MG63 (cell line): Measurements from ENCODE around the gene LRP4. TPM values are rescaled to one million over a fixed set of nuclear protein-coding genes. Genes with fewer than 3 reads are reported as not detected.

Source experiments
- DNase-seq: peaks from one replicate; pipeline ENCODE4 v3.0.0-alpha.2; 2020
- H3K27me3 ChIP-seq: fragments of 250-450 bp; sonication (Bioruptor Pico); 2 replicates; pipeline ENCODE4 v1.5.1; 2020; ENCODE audit warnings: mild to moderate bottlenecking, moderate library complexity
- H3K36me3 ChIP-seq: fragments of 250-450 bp; sonication (Bioruptor Pico); 2 replicates; pipeline ENCODE4 v1.5.1; 2020; ENCODE audit warnings: mild to moderate bottlenecking, moderate library complexity
- H3K4me3 ChIP-seq: fragments of 250-450 bp; sonication (Bioruptor Pico); 2 replicates; pipeline ENCODE4 v1.5.1; 2020; ENCODE audit warnings: mild to moderate bottlenecking, moderate library complexity
- H3K9me3 ChIP-seq: fragments of 250-450 bp; sonication (Bioruptor Pico); 2 replicates; pipeline ENCODE4 v1.5.1; 2020; ENCODE audit warnings: mild to moderate bottlenecking, moderate library complexity
- total RNA-seq: library from RNA; depleted of rRNA; stranded (reverse); fragments of >200 nt; shearing (Covaris generic); gene quantifications from 2 replicates; pipeline ENCODE4 v1.2.3, GENCODE V29; 2014; ENCODE audit warnings: low replicate concordance

LRP4 gene
- total RNA-seq, 1 experiment from 2014 or later = 0.03 TPM

DNA sequence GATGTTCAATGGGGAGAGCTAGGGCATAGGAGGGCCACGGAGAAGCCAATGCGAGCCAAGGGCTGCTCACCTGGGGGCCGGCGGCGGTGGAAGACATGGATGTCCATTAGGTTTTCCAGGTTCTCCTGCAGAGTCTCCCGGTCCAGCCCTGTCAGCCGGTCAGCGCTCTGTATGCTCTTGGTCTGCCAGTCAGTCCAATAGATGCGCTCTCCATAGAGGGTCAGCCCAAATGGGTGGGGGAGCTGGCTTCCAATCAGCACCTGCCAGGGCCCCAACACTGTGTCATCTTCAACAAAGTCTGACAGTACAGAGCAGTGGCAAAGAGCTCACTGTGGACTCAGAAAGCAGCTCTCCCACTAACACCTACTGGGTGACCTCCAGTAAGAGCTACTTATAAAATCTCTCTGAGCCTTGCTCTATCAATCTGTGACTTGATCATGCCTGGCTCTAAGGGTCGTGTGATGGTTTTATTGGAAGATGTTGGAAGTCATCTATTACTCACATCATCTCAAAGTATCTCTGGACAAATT, 39.2 kb downstream of the LRP4 start:
- Histone ChIP-seq H3K27me3 (no peaks in the 10 kb centered on the region), H3K4me3 (no peak overlapping the region), H3K36me3 (no peaks in the 10 kb centered on the region), H3K9me3 (no peaks in the 10 kb centered on the region)
- DNase-seq = no peak

DNA sequence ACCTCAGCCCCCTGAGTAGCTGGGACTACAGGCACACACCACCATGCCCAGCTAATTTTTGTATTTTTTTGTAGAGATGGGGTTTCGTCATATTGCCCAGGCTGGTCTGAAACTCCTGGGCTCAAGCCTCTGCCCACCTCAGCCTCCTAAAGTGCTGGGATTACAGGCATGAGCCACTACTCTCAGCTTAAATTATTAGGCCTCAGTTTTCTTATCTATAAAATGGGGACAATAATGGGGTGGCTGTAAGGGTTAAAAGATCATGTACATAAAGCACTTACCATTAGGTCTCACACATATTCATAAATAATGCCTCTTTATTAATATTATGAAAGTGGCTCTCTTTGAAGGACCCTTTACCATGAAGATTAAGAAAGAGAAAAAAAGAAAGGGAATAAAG, 40.8 kb downstream of the LRP4 start:
- no peak for DNase-seq
- Histone ChIP-seq H3K9me3 (no peaks in the 10 kb centered on the region), H3K27me3 (no peaks in the 10 kb centered on the region), H3K4me3 (no peak overlapping the region), H3K36me3 (no peaks in the 10 kb centered on the region)

DNA sequence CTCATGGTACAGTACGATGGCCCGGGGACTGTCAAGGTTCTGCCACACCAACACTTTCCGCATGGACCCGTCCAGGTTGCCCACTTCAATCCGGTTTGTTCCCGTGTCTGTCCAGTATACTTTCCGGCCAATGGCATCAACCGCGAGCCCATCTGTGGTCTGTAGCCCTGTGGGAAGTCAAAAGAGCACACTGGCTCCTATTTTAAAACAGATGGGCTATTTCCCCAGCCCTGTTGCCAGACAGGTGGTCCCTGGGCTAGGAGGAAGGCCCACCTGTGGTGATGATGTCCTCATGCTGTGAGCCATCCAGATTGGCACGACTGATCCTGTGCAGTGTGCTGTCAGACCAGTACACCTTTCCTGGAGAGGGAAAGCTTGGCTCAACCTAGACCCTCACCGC, 41.9 kb downstream of the LRP4 start:
- Histone ChIP-seq H3K9me3 (no peaks in the 10 kb centered on the region), H3K27me3 (no peaks in the 10 kb centered on the region), H3K36me3 (no peaks in the 10 kb centered on the region), H3K4me3 (no peak overlapping the region)
- no peak for DNase-seq

DNA sequence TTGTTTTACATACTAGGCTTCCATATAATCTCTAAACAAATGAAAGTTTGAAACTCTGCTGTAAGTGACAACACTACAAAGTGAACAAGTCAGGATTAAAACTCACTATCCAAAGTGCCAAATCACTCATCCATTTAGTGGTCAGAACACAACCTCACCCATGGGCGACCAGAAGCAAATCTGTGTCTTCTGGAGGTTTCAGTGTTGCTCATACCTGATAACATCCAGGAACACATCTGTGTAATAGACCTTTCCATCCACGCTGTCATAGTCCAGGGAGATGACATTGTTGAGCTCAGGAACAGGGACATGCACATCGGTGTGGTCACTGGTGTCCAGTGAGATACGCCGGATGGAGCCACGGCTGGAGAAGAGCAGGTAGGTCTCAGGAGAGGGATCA, 43.8 kb downstream of the LRP4 start:
- H3K36me3 ChIP-seq = no peaks in the 10 kb centered on the region
- no peak for DNase-seq
- no peak overlapping the region for H3K4me3 ChIP-seq
- no peaks in the 10 kb centered on the region for H3K27me3 ChIP-seq
- no peaks in the 10 kb centered on the region for H3K9me3 ChIP-seq

DNA sequence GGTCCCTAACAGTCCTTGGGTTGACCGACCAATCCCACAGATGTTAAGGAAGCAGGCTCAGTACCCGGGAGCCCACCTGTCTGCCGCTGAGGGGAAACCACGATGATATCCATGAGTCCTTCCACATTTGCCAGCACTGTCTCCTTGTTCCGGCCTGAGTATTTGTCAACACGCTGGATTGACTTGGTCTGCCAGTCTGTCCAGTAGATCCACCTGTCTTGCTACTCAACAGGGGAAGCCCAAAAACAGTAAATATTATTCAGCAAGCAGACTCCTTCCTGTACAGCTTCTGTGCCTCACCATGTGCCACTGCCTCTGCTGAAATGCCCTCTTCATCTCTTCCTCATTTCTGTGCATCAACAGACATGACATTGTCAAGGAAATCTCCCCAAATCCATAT, 49.4 kb downstream of the LRP4 start:
- Histone ChIP-seq H3K4me3 (no peak overlapping the region), H3K36me3 (no peaks in the 10 kb centered on the region), H3K9me3 (no peaks in the 10 kb centered on the region), H3K27me3 (no peaks in the 10 kb centered on the region)
- no peak for DNase-seq

DNA sequence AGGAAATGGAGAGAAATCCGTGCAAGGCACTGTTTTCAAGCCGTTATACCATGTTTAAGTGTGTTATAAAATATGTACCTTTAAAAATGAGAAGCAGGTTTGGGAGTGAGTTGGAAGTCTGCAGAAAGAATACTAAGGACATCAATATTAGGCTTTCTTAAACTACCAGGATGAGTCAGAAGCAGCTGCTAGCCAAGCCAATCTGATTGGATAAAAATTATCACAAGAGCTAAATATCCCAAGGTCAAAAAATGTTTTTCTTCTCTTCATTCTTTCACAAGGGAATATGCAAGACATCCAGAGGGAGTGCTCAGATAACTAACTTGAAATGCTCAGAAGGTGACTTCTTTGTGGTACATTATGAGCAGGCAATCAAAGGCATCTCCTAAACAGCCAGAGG, 53.0 kb downstream of the LRP4 start:
- Histone ChIP-seq H3K27me3 (no peaks in the 10 kb centered on the region), H3K36me3 (no peaks in the 10 kb centered on the region), H3K4me3 (no peak overlapping the region), H3K9me3 (no peaks in the 10 kb centered on the region; the same call in 1 of the 2 replicates)
- DNase-seq = no peak

DNA sequence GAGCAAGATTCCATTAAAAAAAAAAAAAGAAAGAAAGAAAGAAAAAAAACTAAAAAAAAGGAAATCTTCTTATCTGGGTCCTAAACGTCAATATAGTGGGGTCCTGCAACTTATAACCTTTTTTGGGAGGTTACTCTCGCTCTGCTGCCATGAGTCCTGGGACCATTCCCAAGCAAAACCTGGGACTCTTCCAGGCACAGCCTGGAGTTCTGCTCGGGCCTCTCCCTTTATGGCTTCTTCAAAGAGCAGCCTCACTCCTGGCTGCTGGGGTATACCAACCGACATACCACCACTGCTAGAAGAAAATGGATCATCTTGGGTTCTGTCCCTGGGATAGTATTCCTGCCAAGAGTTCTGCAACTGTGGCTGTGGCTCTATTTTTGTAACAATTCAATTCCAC, 58.1 kb downstream of the LRP4 start:
- Histone ChIP-seq H3K27me3 (no peaks in the 10 kb centered on the region), H3K36me3 (no peaks in the 10 kb centered on the region), H3K4me3 (no peak overlapping the region), H3K9me3 (no peaks in the 10 kb centered on the region; the same call in 1 of the 2 replicates)
- no peak for DNase-seq

DNA sequence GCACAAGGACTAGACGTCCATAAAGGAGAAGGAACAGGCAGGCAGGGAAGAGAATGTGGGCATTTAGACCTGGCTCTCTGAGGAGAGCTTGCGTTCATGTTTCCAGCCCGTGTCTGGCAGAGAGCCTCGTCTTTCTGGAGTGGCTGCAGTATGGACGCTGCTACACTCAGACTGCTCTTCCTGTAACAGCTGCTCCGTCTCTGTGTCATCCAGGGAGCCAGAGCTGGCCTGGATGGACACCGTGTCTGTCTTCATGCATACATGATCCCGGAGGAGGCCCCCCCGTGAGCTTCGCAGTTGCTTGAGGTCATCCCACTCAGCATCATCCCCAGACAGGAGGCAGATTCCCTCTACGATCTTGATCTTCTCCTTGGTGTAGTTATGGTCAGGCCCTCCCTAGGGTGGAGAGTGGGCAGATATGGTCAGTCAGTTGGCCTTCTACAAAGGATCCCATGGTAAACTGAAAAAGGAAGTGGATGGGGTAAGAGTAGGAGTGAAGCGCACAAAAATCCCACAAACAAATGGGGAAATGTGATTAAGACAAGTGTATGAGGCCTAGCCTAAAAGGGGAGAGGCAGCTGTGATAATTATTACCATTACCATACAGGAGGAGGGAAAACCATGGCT, 59.3 kb downstream of the LRP4 start:
- H3K27me3 ChIP-seq = no peaks in the 10 kb centered on the region
- no peaks in the 10 kb centered on the region for H3K36me3 ChIP-seq
- H3K9me3 ChIP-seq = no peaks in the 10 kb centered on the region; the same call in 1 of the 2 replicates
- DNase-seq = no peak
- no peak overlapping the region for H3K4me3 ChIP-seq

DNA sequence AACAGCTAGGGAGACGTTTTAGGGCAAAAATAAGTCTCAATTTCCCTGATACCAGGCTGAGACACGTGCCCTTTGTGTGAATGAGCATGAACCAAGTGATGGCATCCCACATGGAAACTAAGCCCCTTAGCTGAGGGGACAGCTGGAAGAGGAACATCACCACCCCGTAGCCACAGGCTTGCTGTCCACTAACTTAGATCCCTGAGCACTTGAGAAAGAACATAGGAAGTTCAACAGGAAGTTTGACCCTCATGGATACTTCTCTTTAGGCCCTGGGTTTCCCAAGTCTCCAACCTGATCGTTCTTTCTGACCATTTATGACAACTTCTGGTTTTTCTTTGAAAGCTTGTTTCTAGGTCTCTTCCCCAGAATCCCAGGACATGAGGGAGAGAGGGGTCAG, 60.7 kb downstream of the LRP4 start:
- Histone ChIP-seq H3K27me3 (no peaks in the 10 kb centered on the region), H3K4me3 (no peak overlapping the region), H3K36me3 (no peaks in the 10 kb centered on the region), H3K9me3 (no peaks in the 10 kb centered on the region)
- no peak for DNase-seq

DNA sequence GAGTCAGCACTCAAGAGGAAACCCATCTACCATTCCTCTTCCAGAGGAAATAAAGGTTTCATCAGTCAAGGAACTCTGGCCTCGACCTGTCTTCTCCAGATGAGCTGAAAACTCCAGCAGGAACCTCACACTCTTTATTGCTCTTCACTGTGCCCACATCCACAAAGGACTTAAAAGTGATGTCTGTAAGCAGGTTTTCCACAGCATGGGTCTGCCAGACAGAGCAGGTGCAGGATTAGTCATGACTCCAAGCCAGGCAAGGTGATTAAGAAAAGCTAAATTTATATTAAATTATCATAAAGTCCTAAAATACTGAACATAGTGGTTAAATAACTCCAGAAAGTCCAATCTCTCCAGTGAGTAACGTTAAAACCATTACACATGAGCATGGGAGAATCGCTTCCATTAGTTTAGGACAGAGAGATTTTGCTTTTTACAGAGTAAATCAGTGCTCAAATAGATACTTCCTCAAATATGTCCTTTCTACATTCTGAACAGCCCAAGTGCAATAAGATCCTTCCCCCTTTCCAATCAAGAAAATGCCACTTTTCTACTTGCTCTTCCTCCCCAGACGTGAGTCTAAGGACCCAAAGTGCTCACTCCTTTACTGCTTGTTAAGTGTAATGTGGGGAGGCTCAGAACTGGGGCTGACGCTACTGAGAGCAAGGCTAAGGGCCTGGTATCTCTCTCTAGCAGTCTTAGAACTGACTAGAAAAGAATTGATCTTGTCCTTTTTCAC, 61.6 kb downstream of the LRP4 start:
- Histone ChIP-seq H3K4me3 (no peak overlapping the region), H3K36me3 (no peaks in the 10 kb centered on the region), H3K27me3 (no peaks in the 10 kb centered on the region), H3K9me3 (no peaks in the 10 kb centered on the region)
- no peak for DNase-seq

DNA sequence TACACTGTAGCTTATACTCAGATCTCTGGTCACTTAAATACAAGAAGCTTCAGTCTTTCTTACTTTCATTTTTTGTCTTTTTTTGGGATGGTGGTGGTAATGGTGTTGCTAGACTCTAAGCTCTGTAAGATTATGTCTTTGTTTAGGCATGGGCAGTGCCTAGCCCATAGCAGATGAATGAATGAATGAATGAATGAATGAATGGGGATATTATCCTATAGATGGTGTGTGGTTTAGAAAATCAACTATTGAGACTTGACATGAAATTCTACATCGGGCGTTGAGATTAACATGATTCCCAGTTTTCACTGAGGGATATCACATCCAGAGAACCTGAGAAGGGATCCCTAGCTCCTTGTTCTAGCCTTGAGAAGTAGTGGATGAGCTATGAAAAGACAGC, 62.5 kb downstream of the LRP4 start:
- Histone ChIP-seq H3K27me3 (no peaks in the 10 kb centered on the region), H3K36me3 (no peaks in the 10 kb centered on the region), H3K4me3 (no peak overlapping the region), H3K9me3 (no peaks in the 10 kb centered on the region)
- no peak for DNase-seq

DNA sequence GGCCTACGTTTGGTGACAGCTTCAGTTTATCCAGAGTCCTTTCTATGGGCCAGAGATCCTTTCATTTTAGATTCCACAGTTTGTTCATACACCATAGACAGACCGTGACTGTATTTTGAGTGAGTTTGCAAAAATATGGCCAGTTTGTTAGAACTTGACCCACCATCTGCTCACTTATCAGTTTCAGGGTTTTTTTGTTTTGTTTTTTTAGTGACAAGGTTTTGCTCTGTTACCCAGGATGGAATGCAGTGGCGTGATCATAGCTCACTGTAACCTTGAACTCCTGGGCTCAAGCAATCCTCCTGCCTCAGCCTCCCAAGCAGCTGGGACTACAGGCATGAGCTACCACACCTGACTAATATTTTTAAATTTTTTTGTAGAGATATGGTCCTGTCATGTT, 63.2 kb downstream of the LRP4 start:
- H3K36me3 ChIP-seq = no peaks in the 10 kb centered on the region
- H3K4me3 ChIP-seq = no peak overlapping the region
- DNase-seq = no peak
- no peaks in the 10 kb centered on the region for H3K27me3 ChIP-seq
- no peaks in the 10 kb centered on the region for H3K9me3 ChIP-seq

DNA sequence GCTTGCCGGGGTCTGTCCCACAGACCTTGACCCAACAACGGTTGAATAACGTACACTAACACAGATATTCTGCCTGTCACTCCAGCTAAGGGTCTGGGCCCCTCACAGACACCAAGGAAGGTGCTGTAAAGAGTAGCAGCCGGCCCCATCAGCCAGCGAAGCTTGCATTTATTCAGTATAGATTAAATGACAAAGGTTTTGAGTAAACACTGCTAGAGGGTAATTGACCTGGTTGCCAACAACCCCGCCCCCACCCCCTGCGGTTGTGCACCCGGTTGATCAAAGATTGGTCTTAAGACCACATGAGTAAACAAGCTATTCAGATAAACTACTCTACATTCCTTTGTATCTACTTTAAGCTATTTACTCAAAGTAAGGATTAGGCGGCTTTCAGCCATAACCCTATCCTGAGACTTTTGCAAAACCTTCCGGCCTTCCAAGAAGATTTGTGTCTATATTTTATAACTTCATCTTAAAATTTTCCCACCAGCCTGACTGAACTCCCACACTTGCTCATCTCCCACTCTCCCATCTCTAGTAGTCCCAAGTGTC, 67.4 kb downstream of the LRP4 start:
- no peaks in the 10 kb centered on the region for H3K36me3 ChIP-seq
- H3K9me3 ChIP-seq = no peaks in the 10 kb centered on the region
- no peak overlapping the region for H3K4me3 ChIP-seq
- peak; percentile 3 for DNase-seq
- no peaks in the 10 kb centered on the region for H3K27me3 ChIP-seq

DNA sequence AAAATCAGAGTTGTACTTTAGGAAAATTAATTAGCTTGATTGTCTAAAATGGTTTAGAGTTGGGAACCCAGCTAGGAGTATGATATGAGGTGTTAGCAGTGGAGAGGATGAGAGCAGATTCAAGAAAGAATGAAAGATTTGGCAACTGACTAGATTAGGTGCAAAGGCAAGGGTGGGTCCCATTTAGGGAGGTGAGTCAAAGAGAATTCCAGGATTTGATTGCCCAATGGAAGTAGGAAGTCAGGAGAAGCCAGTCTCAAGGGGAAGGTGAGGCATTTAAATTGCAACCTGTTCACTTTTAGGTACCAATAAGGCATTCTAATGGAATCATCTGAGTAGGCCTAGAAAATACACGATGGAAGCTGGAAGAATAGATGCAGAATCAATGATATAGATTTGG, 68.7 kb downstream of the LRP4 start:
- Histone ChIP-seq H3K9me3 (no peaks in the 10 kb centered on the region), H3K27me3 (no peaks in the 10 kb centered on the region), H3K4me3 (no peak overlapping the region), H3K36me3 (0 out of 2 replicates have a peak, but pooled peaks cover under 1% of the 10 kb centered on the region)
- DNase-seq = no peak

DNA sequence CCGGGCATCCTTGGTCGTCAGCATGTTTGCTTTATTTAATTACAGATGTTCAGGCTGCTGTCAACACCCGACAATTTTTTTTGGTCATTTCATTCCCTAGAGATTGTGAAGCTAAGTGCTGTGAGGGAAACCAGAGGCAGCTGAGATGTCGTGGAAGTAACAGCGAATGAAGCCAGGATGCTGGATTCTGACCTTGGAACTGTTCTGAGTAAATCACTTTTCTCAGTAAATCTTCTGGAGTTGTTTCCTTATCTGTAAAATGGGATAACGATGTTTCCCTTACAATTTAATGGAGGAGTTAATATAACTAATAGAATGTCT, 71.9 kb downstream of the LRP4 start:
- DNase-seq = no peak
- no peaks in the 10 kb centered on the region for H3K9me3 ChIP-seq
- H3K4me3 ChIP-seq = peak overlapping the region; percentile 87
- peaks cover 15% of the 10 kb centered on the region for H3K36me3 ChIP-seq
- H3K27me3 ChIP-seq = no peaks in the 10 kb centered on the region

DNA sequence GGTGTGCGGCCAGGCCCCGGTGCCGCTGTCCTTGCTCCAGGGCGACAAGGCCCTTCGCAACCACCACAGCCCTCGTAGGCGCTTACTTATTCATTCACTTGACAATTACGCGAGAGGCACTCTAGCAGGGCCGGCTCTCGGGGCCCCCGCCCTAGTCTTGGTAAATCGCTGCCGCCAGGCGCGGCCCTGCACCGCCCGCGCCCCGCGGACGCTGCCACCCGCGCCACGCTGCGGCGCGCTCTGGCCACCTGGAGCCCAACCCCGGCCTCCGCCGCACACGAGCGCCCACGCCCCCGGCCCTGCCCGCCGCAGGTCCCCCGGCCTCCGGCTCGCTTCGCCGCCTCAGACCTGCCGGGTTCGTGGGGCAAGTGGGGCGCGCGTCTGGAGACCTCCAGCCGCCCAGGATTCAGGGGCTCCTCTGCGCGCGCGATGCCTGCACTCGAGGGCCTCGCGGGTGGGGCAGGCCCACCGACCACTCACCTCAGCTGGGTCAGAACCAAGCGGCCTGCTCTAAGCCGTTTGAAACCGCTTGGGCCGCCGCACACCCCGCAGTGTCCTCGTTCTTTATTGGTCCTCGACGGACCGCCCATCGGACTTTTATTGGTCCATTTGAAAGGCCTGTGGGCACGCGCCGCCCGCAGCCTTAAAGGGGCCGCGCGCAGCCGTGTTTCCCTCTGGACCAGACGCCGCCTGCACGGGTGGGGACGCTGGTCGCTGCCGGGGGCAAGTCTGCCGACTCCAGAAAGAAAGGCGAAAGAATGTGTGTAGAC, 72.4 kb downstream of the LRP4 start, which contains the start of gene CKAP5:
CKAP5 (minus strand) TSS at position 541 of the 770 bp plus-strand sequence. CDS start 25,049 bp downstream, outside the sequence.
- Histone ChIP-seq H3K9me3 (no peaks in the 10 kb centered on the region), H3K27me3 (no peaks in the 10 kb centered on the region), H3K4me3 (peak within 1 kb of the TSS; percentile 87), H3K36me3 (peaks cover 18% of the 10 kb centered on the region)
- peak; percentile 92 for DNase-seq

DNA sequence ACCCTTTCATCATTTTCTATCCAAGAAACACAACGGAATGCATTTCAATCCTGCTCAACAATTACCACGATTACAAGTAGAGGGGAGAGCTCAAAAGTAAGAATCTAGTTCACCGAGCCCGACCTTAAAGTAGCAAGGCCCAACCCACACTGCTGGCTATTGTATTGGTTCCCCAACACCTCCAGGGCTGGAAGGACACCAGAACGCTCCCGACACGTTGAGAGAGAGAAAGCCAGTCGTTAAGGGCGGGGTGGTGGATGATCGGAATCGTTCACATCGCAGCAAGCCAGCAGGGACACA, 73.0 kb downstream of the LRP4 start:
- DNase-seq = no peak
- Histone ChIP-seq H3K27me3 (no peaks in the 10 kb centered on the region), H3K9me3 (no peaks in the 10 kb centered on the region), H3K36me3 (peaks cover 23% of the 10 kb centered on the region), H3K4me3 (peak overlapping the region; percentile 87)
